Cardiac fibroblast (primary cell): ENCODE results near the gene KIF15.
A peak's percentile ranks its signal among the peaks of the same experiment; 100 is the strongest.

Source experiments
- DNase-seq, 2 donors: peaks; one replicate each; pipeline versions ENCODE4 v3.0.0 to v3.0.0-alpha.2; 2010; ENCODE audit warnings: low read depth in 2 of 2
- H3K4me3 ChIP-seq, 2 donors: replicated peaks in 1 of 2; 1 replicate in 1 of 2; 2 replicates in 1 of 2; pipeline ENCODE4 v1.5.1; 2011; ENCODE audit warnings: low read depth in 2 of 2, low read length in 2 of 2, mild to moderate bottlenecking in 2 of 2, moderate library complexity in 1 of 2
- TF ChIP-seq, protein P1 (sequence below): IDR thresholded peaks from one replicate; pipeline ENCODE4 v1.5.1; 2011; ENCODE audit warnings: low read depth, mild to moderate bottlenecking, low read length, inconsistent platforms

The KIF15 gene

DNA sequence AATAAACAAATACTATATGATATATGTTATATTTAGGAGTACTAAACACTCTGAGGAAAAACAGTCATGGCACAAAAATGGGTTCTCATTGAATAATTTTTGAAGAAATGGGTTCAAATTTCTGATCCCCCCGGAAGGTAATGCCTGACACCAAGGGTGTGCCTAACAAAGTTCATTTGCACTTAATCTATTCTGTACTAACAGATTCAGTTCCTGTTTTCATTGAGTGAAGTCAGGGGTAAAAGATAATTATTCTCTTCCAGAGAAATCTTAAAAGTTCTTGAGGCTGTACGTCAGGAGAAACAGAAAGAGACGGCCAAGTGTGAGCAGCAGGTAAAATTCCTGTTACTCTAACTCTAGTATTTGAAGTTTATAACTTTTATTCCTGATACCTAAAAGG, 65.6 kb downstream of the KIF15 start:
- TF ChIP-seq, protein P1, sequence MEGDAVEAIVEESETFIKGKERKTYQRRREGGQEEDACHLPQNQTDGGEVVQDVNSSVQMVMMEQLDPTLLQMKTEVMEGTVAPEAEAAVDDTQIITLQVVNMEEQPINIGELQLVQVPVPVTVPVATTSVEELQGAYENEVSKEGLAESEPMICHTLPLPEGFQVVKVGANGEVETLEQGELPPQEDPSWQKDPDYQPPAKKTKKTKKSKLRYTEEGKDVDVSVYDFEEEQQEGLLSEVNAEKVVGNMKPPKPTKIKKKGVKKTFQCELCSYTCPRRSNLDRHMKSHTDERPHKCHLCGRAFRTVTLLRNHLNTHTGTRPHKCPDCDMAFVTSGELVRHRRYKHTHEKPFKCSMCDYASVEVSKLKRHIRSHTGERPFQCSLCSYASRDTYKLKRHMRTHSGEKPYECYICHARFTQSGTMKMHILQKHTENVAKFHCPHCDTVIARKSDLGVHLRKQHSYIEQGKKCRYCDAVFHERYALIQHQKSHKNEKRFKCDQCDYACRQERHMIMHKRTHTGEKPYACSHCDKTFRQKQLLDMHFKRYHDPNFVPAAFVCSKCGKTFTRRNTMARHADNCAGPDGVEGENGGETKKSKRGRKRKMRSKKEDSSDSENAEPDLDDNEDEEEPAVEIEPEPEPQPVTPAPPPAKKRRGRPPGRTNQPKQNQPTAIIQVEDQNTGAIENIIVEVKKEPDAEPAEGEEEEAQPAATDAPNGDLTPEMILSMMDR = no peak
- no peak for DNase-seq
- no peak overlapping the region for H3K4me3 ChIP-seq

GRCh38 chr3:44831232-44831631, 69.6 kb downstream of the KIF15 start:
- no peak for DNase-seq
- TF ChIP-seq, protein P1 = no peak
- H3K4me3 ChIP-seq = no peak overlapping the region

- H3K4me3 ChIP-seq = no peak overlapping the region
- TF ChIP-seq, protein P1 = no peak
- no peak for DNase-seq
Observed at GRCh38 chr3:44832032-44832431, 70.4 kb downstream of the KIF15 start.

DNA sequence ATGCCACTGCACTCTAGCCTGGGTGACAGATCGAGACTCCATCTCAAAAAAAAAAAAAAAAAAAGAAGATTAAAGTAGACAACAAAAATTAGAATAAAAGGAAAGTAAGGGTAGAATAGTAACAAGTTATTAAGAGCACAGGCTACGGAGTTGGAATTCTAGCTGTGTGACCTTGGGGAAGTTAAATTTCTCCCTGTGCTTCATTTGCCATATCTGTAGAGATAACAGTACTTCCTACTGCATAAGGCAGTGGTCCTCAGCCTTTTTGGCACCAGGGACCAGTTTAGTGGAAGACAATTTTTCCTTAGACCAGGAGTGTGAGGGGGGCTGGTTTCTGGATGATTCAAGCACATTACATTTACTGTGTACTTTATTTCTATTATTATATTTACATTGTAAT, 71.4 kb downstream of the KIF15 start:
- DNase-seq = no peak
- TF ChIP-seq, protein P1 = no peak

DNA sequence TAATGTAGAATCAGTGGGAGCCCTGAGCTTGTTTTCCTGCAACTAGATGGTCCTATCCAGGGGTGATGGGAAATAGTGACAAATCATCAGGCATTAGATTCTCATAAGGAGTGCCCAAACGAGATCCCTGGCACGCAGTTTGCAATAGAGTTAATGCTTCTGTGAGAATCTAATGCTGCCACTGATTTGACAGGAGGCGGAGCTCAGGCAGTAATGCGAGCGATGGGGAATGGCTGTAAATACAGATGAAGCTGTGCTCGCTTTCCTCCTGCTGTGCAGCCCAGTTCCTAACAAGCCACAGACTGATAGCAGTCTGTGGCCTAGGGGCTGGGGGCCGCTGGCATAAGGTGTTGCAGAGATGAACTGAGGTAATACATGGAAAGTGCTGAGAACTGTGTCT, 71.8 kb downstream of the KIF15 start:
- no peak overlapping the region for H3K4me3 ChIP-seq
- TF ChIP-seq, protein P1 = no peak
- peak in 1 of 2 donors; percentile 6 for DNase-seq

More for the DNA sequence above, 71.4 kb downstream of the KIF15 start:
- no peak overlapping the region for H3K4me3 ChIP-seq

- DNase-seq = no peak
- no peak overlapping the region for H3K4me3 ChIP-seq
- TF ChIP-seq, protein P1 = no peak
Observed at GRCh38 chr3:44835684-44836083, 74.1 kb downstream of the KIF15 start.

DNA sequence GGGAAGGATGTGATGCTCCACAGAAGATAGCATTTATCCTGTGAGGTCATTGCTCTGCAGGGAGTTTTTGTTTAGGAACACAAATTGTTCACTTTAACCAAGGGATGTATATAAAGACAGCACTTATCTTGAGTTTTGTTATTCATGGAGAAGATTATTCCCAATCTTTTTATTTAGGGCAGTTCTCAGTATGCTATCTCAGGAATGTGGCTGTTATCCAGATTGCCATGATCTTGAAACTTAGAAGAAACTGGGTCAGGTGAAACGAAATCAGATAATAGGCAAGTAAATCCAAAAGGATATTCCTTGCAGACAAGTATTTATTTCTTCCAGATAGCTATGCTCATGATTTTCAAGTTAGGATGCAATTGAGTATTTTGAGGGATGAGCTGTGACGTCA, 80.8 kb downstream of the KIF15 start:
- H3K4me3 ChIP-seq = no peak overlapping the region
- TF ChIP-seq, protein P1 = no peak

More for the DNA sequence above, 80.8 kb downstream of the KIF15 start:
- no peak for DNase-seq
